Stimulated activated CD8-positive, alpha-beta memory T cell treated with anti-CD3 and anti-CD28 coated beads, Interleukin-7, amount 100 ng/mL, for 1 hour (primary cell): ENCODE results near the gene NDUFV2.
"Not testable (repeated sequence)": the region's sequence is repeated elsewhere in the genome, so short reads cannot be mapped to it uniquely, and the experiment has no call there.

Source experiments
- DNase-seq, 2 donors: peaks; one replicate each; pipeline ENCODE4 v3.0.0-alpha.2; 2020; ENCODE audit warnings: low read depth in 2 of 2

The NDUFV2 gene

GRCh38 chr18:9090578-9090977 lies 11.9 kb upstream of the NDUFV2 start:
- no peak for DNase-seq

- DNase-seq, result no peak
These were observed 11.4 kb upstream of the NDUFV2 start for GRCh38 chr18:9091066-9091476.

GRCh38 chr18:9092665-9093064 lies 9.8 kb upstream of the NDUFV2 start:
- DNase-seq, result no peak

GRCh38 chr18:9093109-9093508 lies 9.4 kb upstream of the NDUFV2 start:
- DNase-seq, result not testable (repeated sequence)

- no peak for DNase-seq
These were observed 7.9 kb upstream of the NDUFV2 start for GRCh38 chr18:9094307-9095226.

GRCh38 chr18:9095297-9096006 lies 7.0 kb upstream of the NDUFV2 start:
- DNase-seq, result no peak

- no peak for DNase-seq
These were observed 6.5 kb upstream of the NDUFV2 start for GRCh38 chr18:9096007-9096371.

GRCh38 chr18:9096685-9097084 lies 5.8 kb upstream of the NDUFV2 start:
- no peak for DNase-seq

GRCh38 chr18:9097349-9097748 lies 5.2 kb upstream of the NDUFV2 start:
- DNase-seq, result no peak

GRCh38 chr18:9100796-9101195 lies 1.7 kb upstream of the NDUFV2 start:
- no peak for DNase-seq

- no peak for DNase-seq
These were observed 580 bp upstream of the NDUFV2 start for GRCh38 chr18:9101730-9102507.

- DNase-seq, result no peak
These were observed 926 bp downstream of the NDUFV2 start for GRCh38 chr18:9103376-9103873.

GRCh38 chr18:9104244-9104901 lies 1.9 kb downstream of the NDUFV2 start:
- no peak for DNase-seq

GRCh38 chr18:9105420-9105819 lies 2.9 kb downstream of the NDUFV2 start:
- DNase-seq, result no peak

GRCh38 chr18:9106094-9106493 lies 3.6 kb downstream of the NDUFV2 start:
- no peak for DNase-seq

- DNase-seq, result no peak
These were observed 4.5 kb downstream of the NDUFV2 start for GRCh38 chr18:9106800-9107584.

GRCh38 chr18:9108911-9109310 lies 6.4 kb downstream of the NDUFV2 start:
- DNase-seq, result no peak

GRCh38 chr18:9109523-9109922 lies 7.0 kb downstream of the NDUFV2 start:
- no peak for DNase-seq

GRCh38 chr18:9113468-9114149 lies 11.1 kb downstream of the NDUFV2 start:
- DNase-seq, result no peak

- no peak for DNase-seq
These were observed 13.5 kb downstream of the NDUFV2 start for GRCh38 chr18:9115984-9116383.
